Measurements from ENCODE around the gene ZNF776.
"Not testable (repeated sequence)": the region's sequence is repeated elsewhere in the genome, so short reads cannot be mapped to it uniquely, and the experiment has no call there.

The ZNF776 gene

GRCh38 chr19:57778336-57778735, 31.7 kb downstream of the ZNF776 start:
- no peak for DNase-seq (ENCODE audit: low spot score)
- TF ChIP-seq, protein P1, sequence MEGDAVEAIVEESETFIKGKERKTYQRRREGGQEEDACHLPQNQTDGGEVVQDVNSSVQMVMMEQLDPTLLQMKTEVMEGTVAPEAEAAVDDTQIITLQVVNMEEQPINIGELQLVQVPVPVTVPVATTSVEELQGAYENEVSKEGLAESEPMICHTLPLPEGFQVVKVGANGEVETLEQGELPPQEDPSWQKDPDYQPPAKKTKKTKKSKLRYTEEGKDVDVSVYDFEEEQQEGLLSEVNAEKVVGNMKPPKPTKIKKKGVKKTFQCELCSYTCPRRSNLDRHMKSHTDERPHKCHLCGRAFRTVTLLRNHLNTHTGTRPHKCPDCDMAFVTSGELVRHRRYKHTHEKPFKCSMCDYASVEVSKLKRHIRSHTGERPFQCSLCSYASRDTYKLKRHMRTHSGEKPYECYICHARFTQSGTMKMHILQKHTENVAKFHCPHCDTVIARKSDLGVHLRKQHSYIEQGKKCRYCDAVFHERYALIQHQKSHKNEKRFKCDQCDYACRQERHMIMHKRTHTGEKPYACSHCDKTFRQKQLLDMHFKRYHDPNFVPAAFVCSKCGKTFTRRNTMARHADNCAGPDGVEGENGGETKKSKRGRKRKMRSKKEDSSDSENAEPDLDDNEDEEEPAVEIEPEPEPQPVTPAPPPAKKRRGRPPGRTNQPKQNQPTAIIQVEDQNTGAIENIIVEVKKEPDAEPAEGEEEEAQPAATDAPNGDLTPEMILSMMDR (IDR thresholded peaks at IDR 0.05) = no peak
- Histone ChIP-seq H3K4me3 (no peak overlapping the region), H3K27ac (no peak overlapping the region)

DNA sequence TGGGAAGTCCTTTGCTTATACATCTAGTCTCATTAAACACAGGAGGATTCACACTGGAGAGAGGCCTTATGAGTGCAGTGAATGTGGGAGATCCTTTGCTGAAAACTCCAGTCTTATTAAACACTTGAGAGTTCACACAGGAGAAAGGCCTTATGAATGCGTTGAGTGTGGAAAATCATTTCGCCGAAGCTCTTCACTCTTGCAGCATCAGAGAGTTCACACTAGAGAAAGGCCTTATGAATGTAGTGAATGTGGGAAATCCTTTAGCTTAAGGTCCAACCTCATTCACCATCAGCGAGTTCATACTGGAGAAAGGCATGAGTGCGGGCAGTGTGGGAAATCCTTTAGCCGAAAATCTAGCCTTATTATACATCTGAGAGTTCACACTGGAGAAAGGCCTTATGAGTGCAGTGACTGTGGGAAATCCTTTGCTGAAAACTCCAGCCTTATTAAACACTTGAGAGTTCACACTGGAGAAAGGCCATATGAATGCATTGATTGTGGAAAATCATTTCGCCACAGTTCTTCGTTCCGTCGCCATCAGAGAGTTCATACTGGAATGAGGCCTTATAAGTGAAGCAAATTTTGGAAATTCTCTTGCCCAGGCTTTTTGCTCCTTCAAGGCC, 32.7 kb downstream of the ZNF776 start:
- H3K4me3 ChIP-seq = peak overlapping the region; percentile 36
- TF ChIP-seq, protein P1 (IDR thresholded peaks at IDR 0.05) = no peak
- DNase-seq (ENCODE audit: low spot score) = no peak
- no peak overlapping the region for H3K27ac ChIP-seq

DNA sequence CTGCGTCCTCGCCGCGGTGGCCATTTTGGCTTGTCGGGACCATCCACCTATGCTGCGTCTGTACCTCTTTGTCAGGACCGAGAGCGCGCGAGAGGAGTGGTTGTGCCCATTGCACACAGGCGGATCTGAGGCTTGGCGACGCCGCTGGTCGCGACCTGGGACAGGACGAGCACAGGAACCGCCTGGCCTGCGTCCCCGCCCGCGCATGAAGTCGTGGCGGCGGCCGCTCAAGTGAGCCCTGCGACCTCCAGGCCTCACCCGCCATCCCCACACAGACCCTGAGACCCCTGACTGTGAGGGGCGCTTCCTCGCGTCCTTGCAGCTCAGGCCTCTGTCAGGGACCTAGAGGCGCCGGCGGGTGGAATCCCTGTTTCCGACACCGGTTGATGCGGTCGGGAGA, 39.7 kb downstream of the ZNF776 start:
- H3K4me3 ChIP-seq = no peak overlapping the region
- TF ChIP-seq, protein P1 (IDR thresholded peaks at IDR 0.05) = no peak
- H3K27ac ChIP-seq = no peak overlapping the region
- no peak for DNase-seq (ENCODE audit: low spot score)

GRCh38 chr19:57786906-57787305, 40.3 kb downstream of the ZNF776 start:
- Histone ChIP-seq H3K27ac (no peak overlapping the region), H3K4me3 (no peak overlapping the region)
- DNase-seq (ENCODE audit: low spot score) = no peak
- TF ChIP-seq, protein P1 (IDR thresholded peaks at IDR 0.05) = no peak

DNA sequence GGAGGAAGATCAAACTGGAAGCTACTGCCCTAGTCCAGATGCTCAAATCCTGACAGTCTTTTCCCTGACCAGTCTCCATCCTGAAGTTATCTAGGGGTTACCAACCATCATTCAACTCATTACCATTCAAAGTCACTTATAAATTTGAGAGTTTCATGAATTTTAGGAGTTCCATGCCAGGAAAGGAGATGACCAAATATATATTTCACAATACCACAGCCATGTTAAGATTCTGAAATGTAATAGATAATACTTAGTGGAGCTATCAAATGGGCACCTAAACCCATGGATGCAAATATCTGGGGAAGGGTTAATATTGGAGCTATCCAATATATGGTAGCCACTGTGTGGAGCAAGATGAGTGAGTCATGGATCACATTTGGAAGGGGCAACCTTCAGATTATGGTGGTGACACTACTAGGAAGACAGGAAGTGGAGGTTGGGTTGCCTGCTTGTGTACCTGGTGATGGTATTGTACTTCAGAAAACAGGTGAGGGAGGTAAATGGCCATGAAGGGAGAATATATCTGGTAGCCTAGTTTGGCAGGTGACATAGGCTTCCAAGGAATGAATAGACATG, 41.6 kb downstream of the ZNF776 start:
- no peak overlapping the region for H3K27ac ChIP-seq
- TF ChIP-seq, protein P1 (IDR thresholded peaks at IDR 0.05) = no peak
- no peak for DNase-seq (ENCODE audit: low spot score)
- no peak overlapping the region for H3K4me3 ChIP-seq

DNA sequence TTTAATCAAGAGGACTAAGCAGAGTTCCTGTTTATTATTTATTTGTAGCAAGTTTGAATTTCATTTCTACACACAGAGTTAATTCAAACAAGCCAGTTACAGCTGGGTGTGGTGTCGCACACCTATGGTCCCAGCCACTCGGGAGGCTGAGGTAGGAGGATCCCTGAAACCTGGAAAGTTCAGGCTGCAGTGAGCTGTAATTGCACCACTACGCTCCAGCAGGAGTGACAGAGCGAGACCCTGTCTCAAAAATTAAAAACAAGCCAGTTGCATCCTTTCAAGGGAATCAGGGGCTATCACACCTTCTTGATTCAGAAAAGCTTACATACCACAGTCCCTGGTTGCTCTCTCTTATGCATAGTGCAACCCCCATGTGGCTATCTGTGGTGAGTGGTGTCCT, 42.7 kb downstream of the ZNF776 start:
- TF ChIP-seq, protein P1 (IDR thresholded peaks at IDR 0.05) = no peak
- no peak overlapping the region for H3K4me3 ChIP-seq
- DNase-seq (ENCODE audit: low spot score) = no peak
- no peak overlapping the region for H3K27ac ChIP-seq

DNA sequence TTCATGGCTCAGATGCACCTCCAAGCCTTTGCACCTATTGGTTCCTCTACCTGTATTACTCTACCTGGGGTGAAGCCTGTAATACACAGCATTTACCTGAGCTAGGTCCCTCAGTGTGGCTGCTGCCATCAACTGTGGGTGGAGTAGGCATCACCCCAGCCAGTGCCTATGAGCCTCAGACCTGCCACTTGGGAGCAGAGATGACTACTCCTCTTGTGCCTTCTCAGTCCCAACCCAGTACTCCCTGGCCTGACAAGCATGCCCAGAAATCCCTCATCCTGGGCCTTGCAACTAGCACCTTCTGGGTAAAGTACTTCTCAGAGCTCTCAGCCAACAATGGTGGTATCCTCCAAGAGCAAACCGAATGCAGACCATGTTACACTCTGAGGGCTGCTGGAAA, 50.0 kb downstream of the ZNF776 start:
- not testable (repeated sequence) for DNase-seq (ENCODE audit: low spot score); H3K4me3 ChIP-seq; H3K27ac ChIP-seq

Measured in coronary artery (tissue), 2 donors.